DND-41 (cell line): ENCODE results near the gene CCDC81.

Experiments used
- EZH2 ChIP-seq: IDR thresholded peaks from 3 replicates; pipeline ENCODE4 v1.6.1; 2012; ENCODE audit warnings: borderline replicate concordance, low read depth, mild to moderate bottlenecking, moderate library complexity, low read length, inconsistent platforms; ENCODE audit not compliant: severe bottlenecking
- TF ChIP-seq, protein P1 (sequence below): IDR thresholded peaks from 2 replicates; pipeline ENCODE4 v1.5.1; 2012; ENCODE audit warnings: borderline replicate concordance, low read length, moderate library complexity, mild to moderate bottlenecking; ENCODE audit not compliant: poor library complexity, severe bottlenecking; ENCODE audit errors: extremely low read depth

DNA sequence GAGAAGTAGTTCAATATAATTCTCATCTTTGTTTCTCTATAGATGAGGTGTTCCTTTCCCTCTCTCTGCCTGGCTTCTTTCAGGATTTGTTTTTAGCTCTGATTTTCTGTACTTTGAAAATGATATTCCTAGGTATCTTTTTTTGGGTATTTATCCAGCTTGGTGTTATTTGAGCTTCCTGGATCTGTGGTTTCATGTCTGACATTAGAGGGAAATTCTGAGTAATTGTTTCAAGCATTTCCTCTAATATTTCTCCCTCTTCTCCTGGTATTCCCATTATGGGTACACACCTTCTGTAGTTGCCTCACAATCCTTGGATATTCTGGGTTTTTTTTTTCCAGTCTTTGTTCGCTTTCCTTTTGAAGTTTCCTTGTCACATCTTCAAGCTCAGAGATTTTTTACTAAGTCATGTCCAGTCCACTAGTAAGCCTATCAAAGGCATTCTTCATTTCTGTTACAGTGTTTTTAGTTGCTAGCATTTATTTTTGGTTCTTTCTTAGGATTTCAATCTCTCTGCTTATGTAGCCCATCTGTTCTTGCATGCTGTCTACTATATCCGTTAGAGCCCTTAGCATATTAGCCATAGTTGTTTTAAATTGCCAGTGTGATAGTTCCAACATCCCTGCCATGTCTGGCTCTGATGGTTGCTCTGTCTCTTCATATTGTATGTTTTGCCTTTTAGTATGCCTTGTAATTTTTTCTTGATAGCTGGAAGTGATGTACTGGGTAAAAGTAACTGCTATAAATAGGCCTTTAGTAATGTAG, 5.8 kb downstream of the CCDC81 start:
- TF ChIP-seq, protein P1, sequence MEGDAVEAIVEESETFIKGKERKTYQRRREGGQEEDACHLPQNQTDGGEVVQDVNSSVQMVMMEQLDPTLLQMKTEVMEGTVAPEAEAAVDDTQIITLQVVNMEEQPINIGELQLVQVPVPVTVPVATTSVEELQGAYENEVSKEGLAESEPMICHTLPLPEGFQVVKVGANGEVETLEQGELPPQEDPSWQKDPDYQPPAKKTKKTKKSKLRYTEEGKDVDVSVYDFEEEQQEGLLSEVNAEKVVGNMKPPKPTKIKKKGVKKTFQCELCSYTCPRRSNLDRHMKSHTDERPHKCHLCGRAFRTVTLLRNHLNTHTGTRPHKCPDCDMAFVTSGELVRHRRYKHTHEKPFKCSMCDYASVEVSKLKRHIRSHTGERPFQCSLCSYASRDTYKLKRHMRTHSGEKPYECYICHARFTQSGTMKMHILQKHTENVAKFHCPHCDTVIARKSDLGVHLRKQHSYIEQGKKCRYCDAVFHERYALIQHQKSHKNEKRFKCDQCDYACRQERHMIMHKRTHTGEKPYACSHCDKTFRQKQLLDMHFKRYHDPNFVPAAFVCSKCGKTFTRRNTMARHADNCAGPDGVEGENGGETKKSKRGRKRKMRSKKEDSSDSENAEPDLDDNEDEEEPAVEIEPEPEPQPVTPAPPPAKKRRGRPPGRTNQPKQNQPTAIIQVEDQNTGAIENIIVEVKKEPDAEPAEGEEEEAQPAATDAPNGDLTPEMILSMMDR = no peak
- no peak for TF ChIP-seq EZH2
